HG03175 (cell line): ENCODE results near the gene U2AF2.
"Not testable (repeated sequence)": the region's sequence is repeated elsewhere in the genome, so short reads cannot be mapped to it uniquely, and the experiment has no call there.

ENCODE experiments used
- ATAC-seq: cut with Tn5 transposase; IDR thresholded peaks from one replicate; pipeline ENCODE4 v1.9.1; 2021; ENCODE audit warnings: mild to moderate bottlenecking, moderate library complexity; ENCODE audit not compliant: unreplicated experiment

Gene U2AF2

DNA sequence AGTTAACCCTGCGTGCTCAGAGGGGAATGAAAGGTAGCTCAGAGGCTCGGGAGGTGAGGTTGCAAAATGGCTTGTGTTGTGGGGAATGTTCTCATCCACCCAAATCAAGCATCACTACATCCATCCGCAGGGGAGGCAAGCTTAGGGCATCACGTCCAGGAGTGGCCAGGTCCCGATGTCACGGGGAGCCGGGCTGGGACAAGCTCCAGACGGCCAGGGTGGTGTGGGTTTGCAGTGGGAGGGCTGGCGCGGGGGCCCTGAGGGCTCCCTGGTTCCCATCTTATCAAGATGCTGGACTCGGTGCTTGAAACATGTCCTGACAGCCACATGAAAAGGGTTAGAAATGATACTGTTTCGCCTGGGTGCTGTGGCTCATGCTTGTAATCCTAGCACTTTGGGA, 46.0 kb downstream of the U2AF2 start:
- ATAC-seq: no peak

- ATAC-seq: no peak
Measured at GRCh38 chr19:55702131-55702627, 47.3 kb downstream of the U2AF2 start.

DNA sequence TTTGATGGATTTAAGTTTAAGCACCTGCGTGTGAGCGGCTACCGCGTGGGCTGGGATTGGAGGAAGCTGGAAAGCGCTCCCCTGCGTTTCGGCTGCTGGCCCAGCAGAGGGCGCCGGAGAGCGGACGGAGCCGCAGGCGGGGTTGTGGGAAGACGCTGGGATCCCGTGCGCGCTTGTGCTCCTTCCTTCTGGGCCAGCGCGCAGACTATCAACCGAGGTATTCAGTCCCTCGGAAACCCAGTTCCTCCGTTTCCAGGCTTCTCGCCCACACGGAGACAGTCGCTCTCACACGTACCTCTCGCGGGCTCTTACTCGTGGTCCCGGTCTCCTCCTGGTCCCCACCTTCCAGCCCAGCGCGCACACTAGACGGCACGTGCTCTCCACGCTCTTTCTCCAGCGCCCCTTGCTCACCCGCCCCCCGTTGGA, 49.0 kb downstream of the U2AF2 start:
- no peak for ATAC-seq

GRCh38 chr19:55704494-55705245, 49.8 kb downstream of the U2AF2 start:
- no peak for ATAC-seq

DNA sequence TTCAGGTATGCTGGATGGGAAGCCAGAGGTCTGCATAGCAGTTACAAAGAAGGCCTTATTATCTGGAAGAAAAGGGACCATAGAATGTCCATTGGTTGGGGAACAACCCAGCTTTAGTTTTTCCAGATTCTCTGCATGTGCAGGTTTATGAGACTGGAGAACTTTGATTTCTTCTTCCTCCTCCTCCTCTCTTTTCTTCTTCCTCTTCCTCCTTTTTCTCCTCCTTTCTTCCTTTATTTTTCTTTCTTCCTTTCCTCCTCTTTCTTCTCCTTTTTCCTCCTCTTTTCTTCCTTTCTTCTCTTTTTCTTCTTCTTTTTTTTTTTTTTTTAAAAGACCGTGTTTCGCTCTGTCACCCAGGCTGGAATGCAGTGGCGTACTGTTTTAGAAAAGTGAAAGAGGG, 51.1 kb downstream of the U2AF2 start:
- no peak for ATAC-seq

DNA sequence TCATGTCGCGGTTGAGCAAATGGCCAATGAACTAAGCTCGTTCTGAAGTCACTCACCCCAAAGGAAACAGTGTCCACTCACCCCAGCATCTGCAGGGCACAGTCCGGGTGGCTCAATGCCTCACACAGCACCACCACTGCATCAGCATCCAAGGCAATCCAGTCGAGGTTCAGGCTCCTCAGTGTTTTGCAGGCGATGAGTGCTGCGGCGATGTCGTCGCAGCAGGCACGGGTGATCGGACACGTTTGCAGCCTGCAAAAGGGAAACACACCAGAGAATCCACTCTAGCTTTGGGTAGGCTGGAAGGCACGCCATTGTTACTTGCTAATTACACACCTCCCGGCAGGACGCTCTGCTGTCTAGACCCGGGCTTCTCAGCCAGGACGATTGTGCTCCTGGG, 56.9 kb downstream of the U2AF2 start:
- ATAC-seq: no peak

DNA sequence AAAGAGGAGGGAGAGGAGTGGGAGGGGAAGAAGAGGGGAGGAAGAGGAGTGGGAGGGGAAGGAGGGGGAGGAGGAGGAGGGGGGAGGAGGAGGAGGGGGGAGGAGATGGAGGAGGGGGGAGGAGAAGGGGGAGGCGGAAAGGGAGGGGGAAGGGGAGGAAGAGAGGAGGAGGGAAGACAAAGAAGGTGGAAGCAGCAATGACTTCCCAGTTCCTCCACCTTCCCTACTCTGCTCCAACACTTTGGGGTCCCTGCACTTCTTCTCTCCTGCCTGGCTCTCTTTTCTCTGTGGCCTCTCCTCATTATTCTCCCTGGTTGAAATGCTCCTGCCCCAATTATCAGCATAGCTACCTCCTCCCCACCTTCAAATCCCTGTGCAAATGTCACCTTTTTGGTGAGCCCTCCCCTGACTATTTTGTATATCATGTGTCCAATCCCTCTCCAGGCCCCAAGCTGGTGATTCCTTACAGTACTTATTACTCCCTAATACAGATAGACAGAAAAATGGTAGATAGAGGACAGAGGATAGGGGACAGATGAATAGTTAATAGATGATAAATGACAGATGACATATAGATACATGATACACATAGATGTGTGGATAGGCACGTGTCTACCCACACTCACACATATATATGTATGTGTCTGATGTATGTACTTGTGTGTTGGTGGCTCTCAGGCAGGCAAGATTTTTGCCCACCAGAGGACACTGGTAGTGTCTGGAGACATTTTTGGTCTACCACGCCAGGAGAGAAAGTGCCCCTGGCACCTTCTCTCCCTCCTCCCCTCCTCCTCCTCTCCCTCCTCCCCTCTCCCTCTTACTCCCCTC, 58.2 kb downstream of the U2AF2 start:
- no peak for ATAC-seq

GRCh38 chr19:55716531-55716930, 61.7 kb downstream of the U2AF2 start:
- no peak for ATAC-seq

DNA sequence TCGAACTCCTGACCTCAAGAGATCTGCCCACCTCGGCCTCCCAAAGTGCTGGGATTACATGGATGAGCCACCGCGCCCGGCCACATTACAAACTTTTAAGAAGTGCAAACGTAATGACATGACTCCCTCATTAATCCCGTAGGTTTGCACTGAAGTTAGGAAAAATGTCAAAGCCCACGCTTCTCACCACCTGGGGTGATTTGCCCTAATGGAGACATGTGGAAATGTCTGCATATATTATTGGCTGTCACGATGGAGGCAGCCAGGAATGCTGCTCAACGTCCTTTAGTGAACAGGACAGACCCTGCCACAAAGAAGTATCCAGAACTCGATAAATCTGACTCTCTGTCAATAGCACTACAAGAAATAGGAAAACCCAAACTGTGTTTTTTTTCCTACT, 62.4 kb downstream of the U2AF2 start:
- ATAC-seq: no peak

DNA sequence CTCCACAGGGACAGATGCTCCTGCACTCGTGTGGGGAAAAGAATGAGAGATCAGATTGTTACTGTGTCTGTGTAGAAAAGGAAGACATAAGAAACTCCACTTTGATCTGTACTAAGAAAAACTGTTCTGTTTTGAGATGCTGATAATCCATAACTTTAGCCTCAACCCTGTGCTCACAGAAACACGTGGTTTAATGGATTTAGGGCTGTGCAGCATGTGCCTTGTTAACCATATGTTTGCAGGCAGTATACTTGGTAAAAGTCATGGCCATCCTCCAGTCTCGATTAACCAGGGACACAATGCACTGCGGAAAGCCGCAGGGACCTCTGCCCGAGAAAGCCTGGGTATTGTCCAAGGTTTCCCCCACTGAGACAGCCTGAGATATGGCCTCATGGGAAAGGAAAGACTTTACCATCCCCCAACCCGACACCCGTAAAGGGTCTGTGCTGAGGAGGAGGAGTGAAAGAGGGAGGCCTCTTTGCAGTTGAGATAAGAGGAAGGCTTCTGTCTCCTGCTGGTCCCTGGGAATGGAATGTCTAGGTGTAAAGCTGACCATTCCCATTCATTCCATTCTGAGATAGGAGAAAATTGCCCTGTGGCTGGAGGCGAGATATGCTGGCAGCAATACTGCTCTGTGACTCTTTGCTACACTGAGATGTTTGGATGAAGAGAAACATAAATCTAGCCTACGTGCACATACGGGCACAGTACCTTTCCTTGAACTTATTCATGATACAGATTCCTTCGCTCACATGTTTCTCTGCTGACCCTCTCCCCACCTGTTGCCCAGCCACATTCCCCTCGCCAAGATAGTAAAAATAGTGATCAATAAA, 63.3 kb downstream of the U2AF2 start:
- not testable (repeated sequence) for ATAC-seq

GRCh38 chr19:55720214-55720746, 65.4 kb downstream of the U2AF2 start:
- no peak for ATAC-seq

DNA sequence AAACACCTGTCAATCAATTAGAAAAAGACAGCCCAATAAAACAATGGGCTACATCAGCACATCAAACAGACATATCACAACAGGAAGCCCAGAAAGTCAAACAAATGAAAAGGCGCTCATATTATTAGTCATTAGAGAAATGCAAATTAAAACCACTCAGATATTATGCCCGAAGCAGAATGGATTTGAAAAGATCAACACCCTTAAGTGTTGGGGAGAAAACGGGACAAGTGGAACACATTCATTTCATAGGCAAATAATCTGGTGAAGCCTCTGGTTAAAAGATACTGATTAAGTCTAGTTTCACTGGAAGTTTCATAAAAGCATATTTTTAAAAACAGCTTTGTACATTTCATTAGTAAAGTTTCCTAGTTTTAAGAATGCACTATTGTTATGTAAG, 66.0 kb downstream of the U2AF2 start:
- no peak for ATAC-seq

DNA sequence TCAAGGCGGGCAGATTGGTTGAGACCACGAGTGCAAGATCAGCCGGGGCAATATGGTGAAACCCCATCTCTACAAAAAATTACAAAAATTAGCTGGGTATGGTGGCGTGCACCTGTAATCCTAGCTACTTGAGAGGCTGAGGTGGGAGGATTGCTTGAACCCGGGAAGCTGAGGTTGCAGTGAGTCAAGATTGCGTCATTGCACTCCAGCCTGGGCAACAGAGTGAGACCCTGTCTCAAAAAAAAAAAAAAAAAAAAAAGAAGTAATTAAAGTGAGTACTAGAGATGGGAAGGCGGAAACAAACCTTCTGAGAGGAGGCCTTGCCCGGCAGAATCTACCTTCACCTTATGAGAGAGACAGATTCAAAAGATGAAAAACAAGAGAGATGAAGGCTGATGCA, 68.7 kb downstream of the U2AF2 start:
- no peak for ATAC-seq
